ENCODE results near the gene KLF1. TPM values are rescaled to one million over a fixed set of nuclear protein-coding genes. Genes with fewer than 3 reads are reported as not detected.

The KLF1 gene
- total RNA-seq, 1 donor = not detected

DNA sequence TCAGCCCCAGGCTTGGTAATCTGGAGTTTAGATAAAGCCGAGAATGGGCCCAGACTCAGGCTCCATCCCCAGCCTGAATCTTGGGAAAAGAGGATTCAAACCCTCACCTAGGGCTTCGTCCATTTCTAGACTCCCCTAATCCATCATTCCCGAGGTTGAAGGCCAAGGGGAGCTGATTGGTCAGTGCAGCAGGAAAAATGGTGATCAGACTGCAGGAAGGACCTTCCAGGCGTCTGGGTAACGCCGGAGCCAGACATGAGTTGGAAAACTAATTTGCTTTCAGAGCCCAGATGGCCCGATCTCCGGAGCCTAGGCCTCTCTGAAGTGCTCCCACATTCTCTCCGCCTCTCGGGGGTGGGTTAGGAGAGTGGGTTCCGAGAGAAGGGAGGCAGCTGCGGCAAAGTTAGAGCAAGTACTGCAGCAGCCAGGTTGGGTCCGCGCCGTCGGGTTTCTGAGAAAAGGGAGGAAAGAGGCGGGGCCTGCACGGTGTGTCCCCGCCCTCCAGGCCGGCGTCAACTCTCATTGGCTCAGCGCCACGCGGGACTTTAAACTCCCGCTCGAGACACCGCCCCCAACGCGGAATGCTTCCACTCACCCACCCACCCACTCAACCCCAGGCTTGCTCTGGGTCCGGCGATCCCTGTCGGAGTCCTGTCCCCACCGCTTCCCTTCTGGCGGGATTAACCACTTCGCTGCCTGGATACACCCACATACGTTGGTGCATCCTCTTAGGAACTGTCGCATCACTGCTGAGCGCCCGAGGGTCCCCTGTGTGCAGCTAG is 51.8 kb downstream of the KLF1 start:
- no peak overlapping the region for H3K27ac ChIP-seq (ENCODE audit: low read depth, low read length)
- no peak overlapping the region for H3K4me3 ChIP-seq (ENCODE audit: insufficient read depth, low read length)
- no peaks in the 10 kb centered on the region for H3K36me3 ChIP-seq (ENCODE audit: insufficient read depth, low read length)
- no peak overlapping the region for H2AFZ ChIP-seq (ENCODE audit: low read length)
- H3K4me2 ChIP-seq (ENCODE audit: insufficient read depth, low read length) = no peak overlapping the region
- H4K20me1 ChIP-seq (ENCODE audit: insufficient read depth, low read length) = peaks cover 11% of the 10 kb centered on the region
- H3K9me3 ChIP-seq (ENCODE audit: low read depth, low read length) = no peaks in the 10 kb centered on the region
- TF ChIP-seq, protein P1, sequence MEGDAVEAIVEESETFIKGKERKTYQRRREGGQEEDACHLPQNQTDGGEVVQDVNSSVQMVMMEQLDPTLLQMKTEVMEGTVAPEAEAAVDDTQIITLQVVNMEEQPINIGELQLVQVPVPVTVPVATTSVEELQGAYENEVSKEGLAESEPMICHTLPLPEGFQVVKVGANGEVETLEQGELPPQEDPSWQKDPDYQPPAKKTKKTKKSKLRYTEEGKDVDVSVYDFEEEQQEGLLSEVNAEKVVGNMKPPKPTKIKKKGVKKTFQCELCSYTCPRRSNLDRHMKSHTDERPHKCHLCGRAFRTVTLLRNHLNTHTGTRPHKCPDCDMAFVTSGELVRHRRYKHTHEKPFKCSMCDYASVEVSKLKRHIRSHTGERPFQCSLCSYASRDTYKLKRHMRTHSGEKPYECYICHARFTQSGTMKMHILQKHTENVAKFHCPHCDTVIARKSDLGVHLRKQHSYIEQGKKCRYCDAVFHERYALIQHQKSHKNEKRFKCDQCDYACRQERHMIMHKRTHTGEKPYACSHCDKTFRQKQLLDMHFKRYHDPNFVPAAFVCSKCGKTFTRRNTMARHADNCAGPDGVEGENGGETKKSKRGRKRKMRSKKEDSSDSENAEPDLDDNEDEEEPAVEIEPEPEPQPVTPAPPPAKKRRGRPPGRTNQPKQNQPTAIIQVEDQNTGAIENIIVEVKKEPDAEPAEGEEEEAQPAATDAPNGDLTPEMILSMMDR (IDR thresholded peaks at IDR 0.05; ENCODE audit: extremely low read depth, low read depth, low read length) = no peak
- no peaks in the 10 kb centered on the region for H3K4me1 ChIP-seq (ENCODE audit: insufficient read depth, low read length)
- DNase-seq (ENCODE audit: insufficient read length, low spot score, missing footprints) = peak; percentile 94
- no peaks in the 10 kb centered on the region for H3K79me2 ChIP-seq (ENCODE audit: insufficient read depth, low read length)
- peaks cover 73% of the 10 kb centered on the region for H3K27me3 ChIP-seq (ENCODE audit: insufficient read depth, low read length)

DNA sequence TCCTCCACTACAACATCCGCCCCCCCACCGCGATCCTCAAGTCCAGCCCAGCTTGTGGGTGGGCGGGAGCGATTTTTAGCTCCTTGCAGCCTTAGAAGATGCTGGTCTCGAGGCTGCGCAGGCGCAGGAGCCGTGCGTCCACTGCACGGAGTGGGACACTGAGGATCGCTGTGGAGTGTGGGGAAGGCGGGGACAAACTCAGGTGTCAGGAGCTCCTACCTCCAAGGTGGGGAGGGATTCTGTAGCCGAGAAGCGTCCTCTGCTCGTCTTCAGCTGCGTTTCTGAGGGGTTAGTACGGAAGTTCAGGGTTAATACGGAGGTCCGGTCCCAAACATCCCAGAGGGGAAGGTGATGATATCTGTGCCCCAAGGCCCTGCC is 52.4 kb downstream of the KLF1 start, which contains the start of gene RTBDN:
RTBDN (minus strand) TSS at position 14 of the 378 bp plus-strand sequence. CDS start 4,600 bp downstream, outside the sequence.
- no peak within 1 kb of the TSS for H2AFZ ChIP-seq (ENCODE audit: low read length)
- no peak within 1 kb of the TSS for H3K27ac ChIP-seq (ENCODE audit: low read depth, low read length)
- no peaks in the 10 kb centered on the region for H3K4me1 ChIP-seq (ENCODE audit: insufficient read depth, low read length)
- TF ChIP-seq, protein P1 (IDR thresholded peaks at IDR 0.05; ENCODE audit: extremely low read depth, low read depth, low read length) = no peak
- H3K4me2 ChIP-seq (ENCODE audit: insufficient read depth, low read length) = no peak within 1 kb of the TSS
- no peak within 1 kb of the TSS for H3K4me3 ChIP-seq (ENCODE audit: insufficient read depth, low read length)
- peaks cover 67% of the 10 kb centered on the region for H3K27me3 ChIP-seq (ENCODE audit: insufficient read depth, low read length)
- peak; percentile 87 for DNase-seq (ENCODE audit: insufficient read length, low spot score, missing footprints)
- no peaks in the 10 kb centered on the region for H3K9me3 ChIP-seq (ENCODE audit: low read depth, low read length)
- no peaks in the 10 kb centered on the region for H3K79me2 ChIP-seq (ENCODE audit: insufficient read depth, low read length)
- peaks cover 11% of the 10 kb centered on the region for H4K20me1 ChIP-seq (ENCODE audit: insufficient read depth, low read length)
- H3K36me3 ChIP-seq (ENCODE audit: insufficient read depth, low read length) = no peaks in the 10 kb centered on the region

Small RNA genes within 50 kb of the gene (small RNA-seq; reads per million reads assigned to genes)
- 0.74 reads per million, percentile 8 among the genes with 10 or more reads in this experiment for gene MIR5695
- not detected for gene MIR6794

Other genes starting within 250 kb of the KLF1 start
- gene MAN2B1, start 220.5 kb downstream of the KLF1 start, total RNA-seq = 35.8 and 43.0 TPM in 2 replicates
- 5.0 and 8.0 TPM in 2 replicates for gene WDR83, start 220.4 kb downstream of the KLF1 start, total RNA-seq
- 50.4 and 52.5 TPM in 2 replicates for gene DHPS, start 205.3 kb downstream of the KLF1 start, total RNA-seq
- gene GNG14, start 199.2 kb downstream of the KLF1 start, total RNA-seq = not detected in 2 replicates
- gene FBXW9, start 190.6 kb downstream of the KLF1 start, total RNA-seq = 17.1 and 18.5 TPM in 2 replicates
- gene TNPO2, start 163.3 kb downstream of the KLF1 start, total RNA-seq = 36.6 and 39.8 TPM in 2 replicates
- gene TRIR, start 152.5 kb downstream of the KLF1 start, total RNA-seq = 123 and 136 TPM in 2 replicates
- 99.5 and 104 TPM in 2 replicates for gene GET3, start 149.7 kb downstream of the KLF1 start, total RNA-seq
- gene BEST2, start 135.4 kb downstream of the KLF1 start, total RNA-seq = not detected in 2 replicates
- gene HOOK2, start 111.6 kb downstream of the KLF1 start, total RNA-seq = 16.8 and 21.7 TPM in 2 replicates
- gene JUNB, start 95.7 kb downstream of the KLF1 start, total RNA-seq = 85.5 and 93.0 TPM in 2 replicates
- gene PRDX2, start 85.4 kb downstream of the KLF1 start, total RNA-seq = 155 and 156 TPM in 2 replicates
- gene THSD8, start 85.1 kb downstream of the KLF1 start, total RNA-seq = 0.29 TPM in 1 of 2 replicates, not detected in the other
- 7.6 and 8.3 TPM in 2 replicates for gene RNASEH2A, start 80.6 kb downstream of the KLF1 start, total RNA-seq
- gene RTBDN, start 52.6 kb downstream of the KLF1 start, total RNA-seq = not detected in 2 replicates
- 0.29 and 0.72 TPM in 2 replicates for gene MAST1, start 48.7 kb downstream of the KLF1 start, total RNA-seq
- gene DNASE2, start 5.8 kb downstream of the KLF1 start, total RNA-seq = 48.1 and 61.0 TPM in 2 replicates
- 23.0 and 31.1 TPM in 2 replicates for gene GCDH, start 4.0 kb upstream of the KLF1 start, total RNA-seq
- gene SYCE2, start 32.1 kb upstream of the KLF1 start, total RNA-seq = 0.29 TPM in 1 of 2 replicates, not detected in the other
- gene FARSA, start 46.5 kb upstream of the KLF1 start, total RNA-seq = 41.0 and 47.8 TPM in 2 replicates
- 1,685 and 1,980 TPM in 2 replicates for gene CALR, start 51.4 kb upstream of the KLF1 start, total RNA-seq
- 80.2 and 84.0 TPM in 2 replicates for gene RAD23A, start 58.7 kb upstream of the KLF1 start, total RNA-seq
- gene GADD45GIP1, start 70.0 kb upstream of the KLF1 start, total RNA-seq = 15.2 and 16.8 TPM in 2 replicates
- not detected in 2 replicates for gene DAND5, start 82.4 kb upstream of the KLF1 start, total RNA-seq
- 114 and 122 TPM in 2 replicates for gene NFIX, start 108.3 kb upstream of the KLF1 start, total RNA-seq
- 0.29 and 0.36 TPM in 2 replicates for gene LYL1, start 215.7 kb upstream of the KLF1 start, total RNA-seq
- gene TRMT1, start 229.5 kb upstream of the KLF1 start, total RNA-seq = 18.6 and 29.7 TPM in 2 replicates
- gene NACC1, start 231.1 kb upstream of the KLF1 start, total RNA-seq = 53.9 and 62.5 TPM in 2 replicates